CD4-positive, alpha-beta T cell treated with Interleukin-12 subunit alpha and Interleukin-12 subunit beta, for 1 hour (primary cell): ENCODE measurements around the gene LY9.
"Not testable (repeated sequence)": the region's sequence is repeated elsewhere in the genome, so short reads cannot be mapped to it uniquely, and the experiment has no call there.

Experiments
- DNase-seq: peaks from one replicate; pipeline ENCODE4 v3.0.0-alpha.2; 2020

The LY9 gene

DNA sequence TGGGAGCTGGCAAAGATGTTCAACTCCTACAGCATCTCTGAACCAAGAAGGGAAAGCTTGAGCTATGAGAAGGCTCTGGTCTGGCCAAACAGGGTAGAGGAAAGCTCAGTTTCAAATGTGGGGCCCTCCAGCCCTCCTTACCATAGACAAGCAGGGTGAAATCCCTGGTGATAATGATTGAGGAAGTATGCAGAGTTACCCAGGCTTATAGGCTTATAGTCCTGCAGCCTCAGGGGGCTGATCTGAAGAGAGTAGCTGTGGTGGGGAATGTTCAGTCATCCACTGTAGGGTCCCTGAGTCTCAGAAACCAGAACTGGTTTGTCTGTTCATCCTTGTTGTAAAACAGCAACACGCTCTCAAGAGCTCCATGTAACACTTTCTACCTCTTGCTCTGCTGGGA lies 19.8 kb upstream of the LY9 start:
- DNase-seq = no peak

DNA sequence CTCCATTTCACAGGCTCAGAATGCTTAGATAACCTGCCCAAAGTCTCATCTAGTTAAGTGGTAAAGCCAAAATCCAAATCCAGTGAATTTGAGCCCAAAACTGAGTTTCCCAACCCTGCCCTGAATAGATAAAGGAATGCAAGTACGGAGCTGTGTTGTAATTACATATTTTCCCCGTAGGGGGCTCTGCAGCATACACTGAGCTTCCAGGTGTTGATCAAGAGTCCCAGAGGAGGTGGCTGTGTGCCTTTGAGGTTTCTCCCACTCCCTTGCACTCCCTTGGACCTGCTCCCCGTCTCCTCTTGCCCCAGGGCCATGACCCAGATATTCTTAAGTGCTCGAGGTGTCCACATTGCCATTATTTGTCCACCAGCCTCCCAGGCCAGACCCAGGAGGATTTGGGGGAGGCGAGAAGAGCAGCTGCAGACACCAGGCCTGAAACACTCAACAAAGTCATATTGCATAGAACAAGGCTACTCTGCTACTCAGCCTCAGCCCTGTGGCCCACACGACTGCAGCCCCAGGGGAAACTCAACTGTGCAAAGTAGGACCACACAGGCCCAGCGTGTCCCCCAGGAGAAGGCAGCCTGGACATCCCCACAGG lies 18.4 kb upstream of the LY9 start:
- peak; percentile 78 for DNase-seq

DNA sequence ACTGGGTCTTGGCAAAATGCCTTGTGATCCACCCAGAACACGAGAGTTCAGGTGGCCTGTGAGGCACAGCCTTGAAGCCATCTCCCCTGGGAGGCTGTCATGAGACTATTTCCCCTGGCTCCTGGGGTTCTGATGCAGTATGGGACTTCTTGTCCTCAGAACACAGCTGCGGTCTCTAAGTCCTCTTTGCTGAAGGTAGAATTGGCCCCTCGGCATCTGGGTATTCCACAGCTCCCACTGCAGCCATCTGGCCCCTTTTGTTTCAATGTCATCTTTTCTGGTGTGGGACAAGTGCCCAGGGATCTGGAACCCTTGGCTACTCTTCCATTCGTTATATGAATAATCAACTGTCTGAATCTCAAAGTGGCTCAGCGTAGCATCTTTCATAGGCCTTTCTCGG lies 17.0 kb upstream of the LY9 start:
- no peak for DNase-seq

DNA sequence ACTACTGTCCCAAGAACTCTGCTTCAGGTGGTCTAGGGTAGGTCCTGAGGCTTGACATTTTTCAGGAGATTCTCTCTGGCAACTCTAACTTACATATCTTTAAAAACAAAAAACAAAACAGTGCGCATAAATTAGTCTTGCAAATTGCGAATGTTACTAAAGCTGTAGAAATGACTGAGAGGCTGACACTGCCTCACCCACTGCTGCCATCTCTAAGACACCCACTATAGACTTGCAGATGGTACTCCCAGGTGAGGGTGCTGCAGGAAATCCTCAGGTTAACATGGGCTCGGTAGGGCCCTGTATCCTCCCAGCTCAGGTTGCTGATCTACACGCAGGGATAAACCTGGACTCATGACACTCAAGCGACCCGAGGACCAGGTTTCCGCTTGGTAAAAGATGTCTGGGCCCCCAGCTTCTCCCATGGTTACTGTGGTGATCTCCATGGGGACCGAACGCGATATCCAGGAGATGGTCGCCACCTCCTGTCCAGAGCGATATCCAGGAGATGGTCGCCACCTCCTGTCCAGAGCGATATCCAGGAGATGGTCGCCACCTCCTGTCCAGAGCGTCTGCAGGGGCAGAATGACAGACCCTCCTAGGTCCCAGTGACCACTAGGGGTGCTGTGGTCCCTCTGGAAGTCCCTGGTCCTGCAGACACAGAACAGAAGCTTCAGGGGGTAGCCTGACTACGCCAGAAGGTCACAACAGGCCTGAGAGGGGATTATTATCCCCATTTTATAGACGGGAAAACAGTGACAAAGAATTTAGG lies 16.2 kb upstream of the LY9 start:
- peak; percentile 55 for DNase-seq

DNA sequence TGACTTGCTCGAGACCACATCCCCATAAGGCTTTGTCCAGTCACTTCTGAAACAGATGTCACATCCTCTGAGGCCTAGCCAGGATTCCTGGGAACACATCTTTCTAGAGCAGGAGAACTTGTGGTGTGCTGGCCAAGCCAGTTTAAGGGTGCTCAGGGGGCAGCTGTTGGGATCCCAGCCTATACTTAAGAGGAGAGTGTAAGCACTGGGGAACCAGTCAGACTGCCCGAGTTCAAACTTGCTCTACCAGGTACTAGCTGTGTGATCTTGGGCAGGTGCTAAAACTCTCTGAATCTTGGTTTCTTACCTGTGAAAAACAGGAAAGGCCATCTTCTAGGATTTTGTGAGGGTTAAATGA lies 15.6 kb upstream of the LY9 start:
- no peak for DNase-seq

DNA sequence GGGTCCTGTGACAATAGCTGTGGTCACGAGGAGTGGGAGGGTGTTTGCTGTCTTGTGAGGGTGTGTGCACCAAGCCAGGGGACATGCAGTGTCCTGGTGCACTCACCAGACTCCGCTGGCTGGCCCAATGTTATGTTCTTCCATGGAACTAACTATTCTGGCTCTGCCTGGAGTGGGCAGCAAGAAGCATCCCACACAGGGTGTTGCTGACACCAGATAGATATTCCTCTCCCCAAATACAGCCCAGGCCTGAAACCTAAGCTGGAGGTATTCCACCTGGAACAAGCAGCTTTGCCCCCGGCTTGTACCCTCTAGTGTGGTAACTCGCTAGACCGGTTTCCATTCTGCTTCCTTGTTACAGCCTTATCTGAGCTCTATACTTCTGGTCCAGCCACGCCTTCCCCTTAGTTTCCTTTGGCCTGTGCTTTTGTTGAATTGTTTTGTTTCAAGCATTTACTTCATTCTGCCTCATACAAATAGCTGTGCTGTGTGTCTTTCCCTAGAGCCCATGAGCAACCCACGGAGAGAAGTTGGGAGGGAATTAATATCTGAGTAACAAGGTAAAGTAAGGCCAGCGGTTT lies 14.7 kb upstream of the LY9 start:
- no peak for DNase-seq

DNA sequence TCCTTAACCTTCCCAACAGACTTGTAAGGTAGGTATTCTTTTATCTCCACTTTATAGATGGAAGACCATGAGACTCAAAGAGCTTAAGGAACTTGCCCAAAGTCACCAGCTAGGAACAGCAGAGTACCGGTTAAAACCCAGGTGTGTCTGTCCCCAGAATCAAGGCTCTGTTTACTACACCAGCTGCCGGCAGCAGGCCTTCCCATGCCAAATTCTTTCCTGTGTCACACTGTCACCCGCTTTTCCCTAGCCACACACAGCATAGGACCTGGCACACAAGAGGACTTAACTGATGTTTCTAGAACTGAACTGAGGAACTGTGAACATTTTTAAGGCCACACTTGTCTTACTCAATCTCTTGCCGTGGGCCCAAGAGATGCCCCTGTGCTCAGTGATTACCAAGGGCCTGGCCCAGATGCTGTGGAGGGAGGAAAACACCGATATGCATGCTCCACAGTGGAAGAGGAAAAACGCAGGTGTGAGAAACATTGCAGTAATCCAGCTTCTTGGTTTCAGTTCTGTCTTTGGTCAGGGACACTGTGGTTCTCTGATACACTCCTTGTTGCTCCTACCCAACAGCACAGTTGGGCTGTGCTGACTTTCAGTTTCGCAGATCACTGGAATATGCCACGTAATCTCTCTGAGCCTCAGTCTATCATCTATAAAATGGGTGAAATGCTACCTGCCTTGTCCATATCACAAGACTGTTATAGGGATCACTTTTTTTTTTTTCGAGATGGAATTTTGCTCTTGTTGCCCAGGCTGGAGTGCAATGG lies 13.9 kb upstream of the LY9 start:
- DNase-seq = peak; percentile 43

DNA sequence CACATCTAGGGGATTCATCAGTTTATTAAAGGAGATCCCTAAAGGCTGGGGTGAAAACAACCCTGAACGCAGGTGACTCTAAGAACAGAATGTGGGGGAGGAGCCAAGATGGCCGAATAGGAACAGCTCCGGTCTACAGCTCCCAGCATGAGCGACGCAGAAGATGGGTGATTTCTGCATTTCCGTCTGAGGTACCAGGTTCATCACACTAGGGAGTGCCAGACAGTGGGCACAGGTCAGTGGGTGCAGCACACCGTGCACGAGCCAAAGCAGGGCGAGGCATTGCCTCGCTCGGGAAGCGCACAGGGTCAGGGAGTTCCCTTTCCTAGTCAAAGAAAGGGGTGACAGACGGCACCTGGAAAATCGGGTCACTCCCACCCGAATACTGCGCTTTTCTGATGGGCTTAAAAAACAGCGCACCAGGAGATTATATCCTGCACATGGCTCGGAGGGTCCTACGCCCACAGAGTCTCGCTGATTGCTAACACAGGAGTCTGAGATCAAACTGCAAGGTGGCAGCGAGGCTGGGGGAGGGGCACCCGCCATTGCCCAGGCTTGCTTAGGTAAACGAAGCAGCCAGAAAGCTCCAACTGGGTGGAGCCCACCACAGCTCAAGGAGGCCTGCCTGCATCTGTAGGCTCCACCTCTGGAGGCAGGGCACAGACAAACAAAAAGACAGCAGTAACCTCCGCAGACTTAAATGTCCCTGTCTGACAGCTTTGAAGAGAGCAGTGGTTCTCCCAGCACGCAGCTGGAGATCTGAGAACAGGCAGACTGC lies 12.8 kb upstream of the LY9 start:
- DNase-seq = not testable (repeated sequence)

DNA sequence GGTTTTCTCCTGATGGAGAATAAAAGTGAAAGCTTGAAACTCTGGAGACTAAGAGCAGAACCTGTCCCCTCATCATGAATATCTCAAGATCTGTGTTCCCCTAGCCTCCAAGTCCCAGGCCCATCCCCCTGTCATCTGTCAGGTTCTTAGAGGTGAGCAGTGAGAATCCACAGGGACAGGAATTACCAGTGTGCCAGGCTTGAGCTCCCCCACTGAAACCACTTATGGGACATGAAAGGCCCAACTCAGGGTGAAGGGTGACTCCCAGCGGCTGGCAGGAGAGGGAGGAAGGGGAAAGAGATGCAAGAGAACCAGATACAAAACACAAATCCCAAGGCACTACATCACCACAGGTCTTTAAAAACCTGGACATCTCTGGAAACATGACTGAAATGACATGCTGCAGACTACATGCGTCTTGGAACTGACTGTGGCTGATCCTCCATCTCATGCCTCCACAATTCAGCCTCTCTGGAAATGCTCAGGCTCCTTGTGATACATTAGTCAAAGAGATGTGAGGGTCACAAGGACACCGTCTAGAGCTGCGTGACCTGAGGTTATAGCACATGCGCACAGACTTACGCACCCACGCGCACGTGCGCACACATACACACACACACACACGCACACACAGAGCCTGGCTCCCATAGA lies 6.8 kb upstream of the LY9 start:
- DNase-seq = no peak

DNA sequence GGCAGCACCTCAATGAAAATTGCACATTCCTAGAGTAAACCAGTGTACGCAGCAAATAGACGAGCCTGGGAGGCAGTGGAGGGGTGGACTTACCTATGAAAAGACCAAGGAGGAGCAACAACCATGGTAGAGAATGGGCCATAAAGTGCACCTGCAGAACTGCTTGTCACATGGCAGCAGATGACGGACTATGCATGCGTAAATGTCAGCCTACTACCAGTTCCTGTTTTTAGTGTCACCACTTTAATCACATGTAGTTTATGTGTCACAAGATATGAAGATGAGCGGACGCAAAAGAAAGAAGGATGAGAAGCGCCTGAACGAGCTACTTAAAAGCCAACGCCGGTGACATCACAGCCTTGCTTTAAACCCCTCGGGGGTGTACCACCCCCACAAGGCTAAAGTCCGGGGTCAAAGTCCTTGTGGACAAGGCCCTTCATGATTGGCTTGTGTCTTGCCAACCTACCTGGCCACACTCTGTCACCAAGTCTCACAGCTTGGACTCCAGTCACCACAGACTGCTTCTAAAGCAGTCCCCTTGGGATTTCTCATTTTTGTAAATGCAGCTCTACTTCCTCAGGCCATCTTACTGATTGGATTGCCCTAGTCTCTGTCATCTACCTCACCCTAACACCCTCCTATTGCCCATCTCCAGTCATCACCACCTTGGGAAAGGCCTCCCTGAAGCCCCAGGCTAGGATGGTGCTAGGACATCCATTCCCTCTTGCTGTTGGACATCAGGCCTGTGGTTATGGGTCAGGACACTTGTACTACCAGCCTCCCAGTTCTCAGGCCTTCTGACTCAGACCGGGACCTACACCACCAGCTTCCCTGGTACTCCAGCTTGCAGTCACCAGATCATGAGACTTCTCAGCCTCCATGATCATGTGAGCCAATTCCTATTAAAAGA lies 6.0 kb upstream of the LY9 start:
- DNase-seq = no peak

DNA sequence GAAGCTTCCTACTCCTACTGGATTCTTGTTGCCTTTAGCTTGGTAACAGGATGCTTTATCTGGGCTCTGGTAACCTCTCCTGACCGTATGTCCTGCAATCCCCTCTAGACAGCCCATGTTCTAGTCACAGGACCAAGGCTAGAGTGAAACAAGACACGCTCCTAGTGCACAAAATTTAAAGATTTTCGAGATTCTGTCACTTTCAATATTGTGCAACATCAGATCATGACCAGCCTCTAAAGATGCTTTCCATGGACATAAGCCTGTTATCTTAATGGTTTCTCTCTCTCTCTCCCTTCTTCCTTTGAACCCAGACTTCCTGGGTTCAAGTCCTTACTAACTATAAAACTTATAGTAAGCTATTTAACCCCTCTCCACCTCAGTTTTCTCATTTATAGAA lies 1.6 kb upstream of the LY9 start:
- no peak for DNase-seq

DNA sequence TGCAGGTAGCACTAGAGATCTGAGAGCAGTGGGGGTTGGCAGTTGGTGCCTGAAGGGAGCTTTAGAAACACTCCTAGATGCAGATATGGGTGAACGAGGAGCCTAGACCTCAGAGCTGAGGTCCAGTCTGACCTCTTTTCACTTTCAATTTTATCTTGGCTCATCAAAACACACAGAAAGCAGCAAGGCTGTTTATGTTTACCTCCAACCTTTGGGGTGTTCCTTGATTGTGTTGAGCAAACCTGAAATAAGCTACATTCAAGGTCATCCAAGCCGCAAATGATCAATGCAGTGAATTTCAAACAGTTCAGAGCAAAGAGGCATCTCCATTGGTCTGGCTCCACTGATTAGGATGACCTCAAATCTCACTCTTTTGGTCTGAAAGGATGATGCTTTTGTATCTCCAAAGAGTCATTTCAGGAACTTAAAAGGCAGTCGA lies 1.3 kb downstream of the LY9 start:
- DNase-seq = no peak

DNA sequence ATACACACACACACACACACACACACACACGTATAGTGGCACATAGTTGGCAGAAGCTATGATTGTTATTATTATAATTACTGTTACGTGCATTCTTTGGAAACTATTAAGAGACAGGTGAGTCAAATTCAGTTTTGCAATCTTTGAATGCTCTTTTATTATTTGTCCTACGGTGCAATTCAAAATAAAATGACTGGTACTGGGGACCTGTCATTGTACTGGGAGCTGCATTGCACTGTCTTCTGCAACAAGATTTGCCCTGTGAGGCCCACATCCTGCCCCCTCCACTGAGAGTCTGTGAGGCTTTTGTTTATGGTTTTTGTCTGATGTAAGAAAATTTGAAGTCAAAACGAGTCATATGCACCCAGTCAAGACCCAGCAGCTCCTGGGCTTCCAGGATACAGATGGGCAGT lies 1.9 kb downstream of the LY9 start:
- peak; percentile 70 for DNase-seq

DNA sequence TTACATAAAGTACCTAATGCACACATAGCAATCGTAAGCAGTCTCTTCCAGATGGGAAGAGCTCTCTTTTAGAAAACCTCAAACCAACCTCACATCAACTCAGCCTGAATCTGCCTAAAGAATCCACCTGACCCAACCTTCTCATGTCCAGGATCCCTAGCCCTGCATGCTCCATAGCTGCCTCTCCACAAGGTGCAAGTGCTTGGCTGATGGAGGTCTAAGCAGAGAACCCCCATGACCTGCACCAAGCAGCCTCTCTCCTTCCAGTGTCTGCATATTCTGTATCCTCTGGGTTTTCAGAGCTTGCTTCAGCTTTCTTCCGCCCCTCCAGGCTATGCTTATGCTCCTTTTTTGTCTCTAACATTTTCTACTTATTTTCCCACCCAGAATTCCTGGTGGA lies 2.5 kb downstream of the LY9 start:
- DNase-seq = no peak

DNA sequence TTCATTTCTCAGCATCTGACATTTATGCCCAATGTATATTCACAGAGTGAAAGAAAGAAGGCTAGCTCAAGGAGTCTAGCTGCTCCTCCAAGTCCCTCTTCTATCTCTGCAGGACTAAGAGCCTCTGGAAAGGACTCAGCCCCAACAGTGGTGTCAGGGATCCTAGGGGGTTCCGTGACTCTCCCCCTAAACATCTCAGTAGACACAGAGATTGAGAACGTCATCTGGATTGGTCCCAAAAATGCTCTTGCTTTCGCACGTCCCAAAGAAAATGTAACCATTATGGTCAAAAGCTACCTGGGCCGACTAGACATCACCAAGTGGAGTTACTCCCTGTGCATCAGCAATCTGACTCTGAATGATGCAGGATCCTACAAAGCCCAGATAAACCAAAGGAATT lies 3.7 kb downstream of the LY9 start:
- DNase-seq = no peak

DNA sequence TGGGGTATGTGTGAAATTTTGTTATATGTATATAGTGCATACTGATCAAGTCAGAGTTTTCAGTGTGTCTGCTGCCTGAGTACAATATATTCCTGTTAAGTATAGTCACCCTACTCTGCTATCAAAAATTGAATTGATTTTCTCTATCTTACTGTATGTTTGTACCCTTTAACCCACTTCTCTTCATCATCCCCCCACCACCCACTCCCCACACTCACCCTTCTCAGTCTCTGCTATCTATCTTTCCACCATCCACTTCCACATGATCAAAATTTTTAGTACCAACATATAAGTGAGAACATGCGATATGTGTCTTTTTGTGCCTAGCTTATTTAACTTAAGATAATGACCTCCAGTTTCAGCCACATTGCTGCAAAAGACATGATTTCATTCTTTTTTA lies 4.2 kb downstream of the LY9 start:
- no peak for DNase-seq

DNA sequence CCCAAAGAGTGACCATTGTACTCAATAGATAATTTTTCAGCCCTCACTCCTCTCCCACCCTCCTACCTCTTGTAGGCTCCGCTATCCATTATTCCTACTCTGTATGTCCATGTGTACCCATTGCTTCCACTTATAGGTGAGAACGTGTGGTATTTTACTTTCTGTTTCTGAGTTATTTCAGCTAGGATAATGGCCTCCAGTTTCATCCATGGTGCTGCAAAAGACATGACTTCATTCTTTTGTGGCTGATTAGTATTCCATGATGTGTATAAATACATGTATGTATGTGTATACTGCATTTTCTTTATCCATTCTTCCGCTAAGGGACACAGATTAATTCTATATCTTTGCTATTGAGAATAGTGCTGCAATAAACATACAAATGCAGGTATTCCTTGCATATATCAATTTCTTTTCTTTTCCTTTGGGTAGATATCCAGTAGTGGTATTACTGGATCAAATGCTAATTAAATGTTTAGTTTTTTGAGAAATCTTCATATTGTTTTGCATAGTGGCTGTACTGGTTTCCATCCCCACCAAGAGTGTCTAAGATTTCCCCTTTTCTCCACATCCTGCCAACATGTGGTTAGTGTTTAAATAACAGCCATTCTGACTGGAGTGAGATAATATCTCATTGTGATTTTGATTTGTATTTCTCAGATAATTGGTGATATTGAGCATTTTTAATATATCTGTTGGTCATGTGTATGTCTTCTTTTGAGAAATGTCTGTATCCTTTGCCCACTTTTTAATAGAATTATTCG lies 4.9 kb downstream of the LY9 start:
- DNase-seq = peak; percentile 54

DNA sequence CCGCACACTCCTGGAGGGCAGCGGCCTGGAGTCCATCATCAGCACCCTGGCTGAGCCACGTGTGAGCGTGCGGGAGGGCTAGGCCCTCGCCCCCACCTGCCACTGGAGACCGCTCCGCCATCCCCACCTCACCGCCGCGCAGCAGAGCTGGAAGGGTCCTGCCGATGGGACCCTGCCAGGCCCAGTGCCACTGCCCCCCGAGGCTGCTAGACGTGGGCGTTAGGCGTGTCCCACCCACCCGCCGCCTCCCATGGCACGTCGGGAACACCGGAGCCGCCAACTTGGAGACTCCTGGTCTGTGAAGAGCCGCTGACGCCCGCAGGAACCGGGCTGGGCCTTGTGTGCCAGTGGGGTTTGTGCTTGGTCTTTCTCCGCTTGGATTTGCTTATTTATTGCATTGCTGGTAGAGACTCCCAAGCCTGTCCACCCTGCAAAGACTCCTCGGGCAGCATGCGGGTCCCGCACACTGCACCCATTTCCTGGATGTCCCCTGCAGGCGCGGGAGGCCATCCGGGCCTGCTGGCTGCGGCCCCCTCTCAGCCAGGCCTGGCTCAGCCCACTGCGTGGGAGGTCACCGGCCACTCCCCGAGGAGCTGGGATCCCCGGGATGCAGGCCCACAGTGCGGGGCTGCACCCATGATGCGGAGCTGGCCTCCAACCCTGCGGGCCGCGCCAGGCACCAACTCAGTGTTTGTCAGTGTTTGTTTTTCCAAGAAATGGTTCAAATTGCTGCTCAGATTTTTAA lies 6.0 kb downstream of the LY9 start:
- DNase-seq = no peak

DNA sequence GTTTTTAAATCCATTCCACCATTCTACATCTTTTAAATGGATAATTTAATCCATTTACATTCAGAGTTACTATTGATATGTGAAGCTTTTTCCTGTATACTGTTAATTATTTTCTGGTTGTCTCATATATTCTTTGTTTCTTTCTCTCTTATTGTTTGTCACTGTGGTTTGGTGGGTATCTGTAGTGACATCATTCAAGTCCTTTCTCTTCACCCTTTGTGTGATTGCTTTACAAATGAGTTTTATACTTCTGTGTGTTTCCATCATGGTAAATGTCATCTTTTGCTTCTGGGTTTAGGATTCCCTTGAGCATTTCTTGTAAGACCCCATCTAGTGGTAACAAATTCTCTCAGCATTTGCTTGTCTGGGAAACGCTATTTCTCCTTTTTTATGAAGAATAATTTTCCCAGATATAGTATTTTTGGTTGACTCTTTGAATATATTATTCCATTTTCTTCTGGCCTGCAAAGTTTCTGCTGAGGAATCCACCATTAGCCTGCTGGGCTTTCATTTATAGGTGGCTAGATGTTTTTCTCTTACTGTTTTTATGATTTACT lies 10.2 kb downstream of the LY9 start:
- no peak for DNase-seq
